HT-29 (cell line): ENCODE measurements around the gene KDSR. TPM values are rescaled to one million over a fixed set of nuclear protein-coding genes. Genes with fewer than 3 reads are reported as not detected.

Experiments used
- DNase-seq: peaks from one replicate; pipeline ENCODE4 v3.0.0-alpha.2; 2015; ENCODE audit warnings: low spot score
- total RNA-seq: library from RNA; depleted of rRNA; stranded (reverse); fragments of >200 nt; shearing (Covaris generic); gene quantifications from 2 replicates; pipeline ENCODE4 v1.2.3, GENCODE V29; 2014

The KDSR gene
- total RNA-seq, 1 experiment from 2014 or later, result 31.3 TPM

GRCh38 chr18:63322206-63322605 lies 44.8 kb downstream of the KDSR start:
- DNase-seq, result no peak

GRCh38 chr18:63321291-63321690 lies 45.7 kb downstream of the KDSR start:
- no peak for DNase-seq

- peak; percentile 11 for DNase-seq
Measured at GRCh38 chr18:63320975-63321265, 46.1 kb downstream of the KDSR start.

- DNase-seq, result peak; percentile 20
Measured at GRCh38 chr18:63320123-63320974, 46.7 kb downstream of the KDSR start.

- peak; percentile 1 for DNase-seq
Measured at GRCh38 chr18:63319383-63320122, 47.5 kb downstream of the KDSR start, which contains the start of gene BCL2. Gene BCL2 (minus strand): TSS chr18:63319769.

GRCh38 chr18:63318889-63319382 lies 48.1 kb downstream of the KDSR start:
- no peak for DNase-seq

GRCh38 chr18:63317982-63318888 lies 48.8 kb downstream of the KDSR start:
- DNase-seq, result no peak

GRCh38 chr18:63317556-63317946 lies 49.5 kb downstream of the KDSR start:
- DNase-seq, result no peak

GRCh38 chr18:63316612-63317555 lies 50.1 kb downstream of the KDSR start:
- no peak for DNase-seq

- DNase-seq, result no peak
Measured at GRCh38 chr18:63315876-63316275, 51.1 kb downstream of the KDSR start.

- no peak for DNase-seq
Measured at GRCh38 chr18:63315131-63315662, 51.8 kb downstream of the KDSR start.

GRCh38 chr18:63314062-63314790 lies 52.8 kb downstream of the KDSR start:
- DNase-seq, result no peak

- DNase-seq, result no peak
Measured at GRCh38 chr18:63313396-63313917, 53.5 kb downstream of the KDSR start.

GRCh38 chr18:63312737-63313395 lies 54.1 kb downstream of the KDSR start:
- no peak for DNase-seq

- DNase-seq, result no peak
Measured at GRCh38 chr18:63312019-63312409, 55.0 kb downstream of the KDSR start.

- no peak for DNase-seq
Measured at GRCh38 chr18:63311118-63312018, 55.6 kb downstream of the KDSR start.

GRCh38 chr18:63309422-63309821 lies 57.6 kb downstream of the KDSR start:
- DNase-seq, result no peak
